ENCODE measurements around the gene LLGL1.

LLGL1 gene

GRCh38 chr17:18185832-18186626 lies 39.4 kb upstream of the LLGL1 start:
- Mint-ChIP-seq H3K27me3 (no peaks in the 10 kb centered on the region), H3K27ac (ENCODE audit: low read depth) (peak overlapping the region; percentile 92), H3K4me1 (peaks cover 72% of the 10 kb centered on the region), H3K4me3 (peak overlapping the region; percentile 87), H3K36me3 (ENCODE audit: insufficient read depth) (peaks cover 26% of the 10 kb centered on the region), H3K9me3 (no peaks in the 10 kb centered on the region)
- no peak for ATAC-seq (replicated peaks; ENCODE audit: extremely low read depth, poor library complexity, severe bottlenecking)
- DNase-seq (ENCODE audit: low spot score in 2 of 2): no peak

- Mint-ChIP-seq H3K4me3 (peak overlapping the region; percentile 87), H3K27me3 (no peaks in the 10 kb centered on the region), H3K9me3 (no peaks in the 10 kb centered on the region), H3K36me3 (ENCODE audit: insufficient read depth) (peaks cover 26% of the 10 kb centered on the region), H3K4me1 (peaks cover 77% of the 10 kb centered on the region), H3K27ac (ENCODE audit: low read depth) (peak overlapping the region; percentile 92)
- DNase-seq (ENCODE audit: low spot score in 2 of 2) (no peak), ATAC-seq (replicated peaks; ENCODE audit: extremely low read depth, poor library complexity, severe bottlenecking) (no peak)
Observed at GRCh38 chr17:18186627-18186982, 38.8 kb upstream of the LLGL1 start.

- DNase-seq (ENCODE audit: low spot score in 2 of 2) (no peak), ATAC-seq (replicated peaks; ENCODE audit: extremely low read depth, poor library complexity, severe bottlenecking) (no peak)
- Mint-ChIP-seq H3K4me1 (peaks cover 80% of the 10 kb centered on the region), H3K27ac (ENCODE audit: low read depth) (no peak overlapping the region), H3K27me3 (no peaks in the 10 kb centered on the region), H3K4me3 (peak overlapping the region; percentile 87), H3K9me3 (no peaks in the 10 kb centered on the region), H3K36me3 (ENCODE audit: insufficient read depth) (peaks cover 26% of the 10 kb centered on the region)
Observed at GRCh38 chr17:18187226-18187625, 38.2 kb upstream of the LLGL1 start.

- Mint-ChIP-seq H3K27me3 (no peaks in the 10 kb centered on the region), H3K9me3 (no peaks in the 10 kb centered on the region), H3K4me3 (peak overlapping the region; percentile 87), H3K27ac (ENCODE audit: low read depth) (peak overlapping the region; percentile 44), H3K36me3 (ENCODE audit: insufficient read depth) (peaks cover 25% of the 10 kb centered on the region), H3K4me1 (peaks cover 72% of the 10 kb centered on the region)
- no peak for DNase-seq (ENCODE audit: low spot score in 2 of 2)
- no peak for ATAC-seq (replicated peaks; ENCODE audit: extremely low read depth, poor library complexity, severe bottlenecking)
Observed at GRCh38 chr17:18187821-18188761, 37.3 kb upstream of the LLGL1 start.

GRCh38 chr17:18190628-18191235 lies 34.7 kb upstream of the LLGL1 start:
- H3K9me3 Mint-ChIP-seq: no peaks in the 10 kb centered on the region
- peak overlapping the region; percentile 7 for H3K4me3 Mint-ChIP-seq
- H3K36me3 Mint-ChIP-seq (ENCODE audit: insufficient read depth): peaks cover 32% of the 10 kb centered on the region
- peaks cover 81% of the 10 kb centered on the region for H3K4me1 Mint-ChIP-seq
- no peaks in the 10 kb centered on the region for H3K27me3 Mint-ChIP-seq
- DNase-seq (ENCODE audit: low spot score in 2 of 2): no peak
- ATAC-seq (replicated peaks; ENCODE audit: extremely low read depth, poor library complexity, severe bottlenecking): no peak
- peak overlapping the region; percentile 41 for H3K27ac Mint-ChIP-seq (ENCODE audit: low read depth)

- Mint-ChIP-seq H3K4me1 (peaks cover 81% of the 10 kb centered on the region), H3K9me3 (no peaks in the 10 kb centered on the region), H3K36me3 (ENCODE audit: insufficient read depth) (peaks cover 35% of the 10 kb centered on the region), H3K27ac (ENCODE audit: low read depth) (peak overlapping the region; percentile 41), H3K4me3 (no peak overlapping the region), H3K27me3 (no peaks in the 10 kb centered on the region)
- DNase-seq (ENCODE audit: low spot score in 2 of 2) (no peak), ATAC-seq (replicated peaks; ENCODE audit: extremely low read depth, poor library complexity, severe bottlenecking) (no peak)
Observed at GRCh38 chr17:18191236-18191667, 34.2 kb upstream of the LLGL1 start.

- Mint-ChIP-seq H3K4me1 (peaks cover 81% of the 10 kb centered on the region), H3K27ac (ENCODE audit: low read depth) (peak overlapping the region; percentile 41), H3K27me3 (no peaks in the 10 kb centered on the region), H3K9me3 (no peaks in the 10 kb centered on the region), H3K36me3 (ENCODE audit: insufficient read depth) (peaks cover 40% of the 10 kb centered on the region), H3K4me3 (no peak overlapping the region)
- DNase-seq (ENCODE audit: low spot score in 2 of 2) (no peak), ATAC-seq (replicated peaks; ENCODE audit: extremely low read depth, poor library complexity, severe bottlenecking) (peak; percentile 49)
Observed at GRCh38 chr17:18191967-18192366, 33.5 kb upstream of the LLGL1 start.

GRCh38 chr17:18194394-18194793 lies 31.0 kb upstream of the LLGL1 start:
- no peaks in the 10 kb centered on the region for H3K9me3 Mint-ChIP-seq
- ATAC-seq (replicated peaks; ENCODE audit: extremely low read depth, poor library complexity, severe bottlenecking) (no peak), DNase-seq (ENCODE audit: low spot score in 2 of 2) (no peak)
- H3K27ac Mint-ChIP-seq (ENCODE audit: low read depth): no peak overlapping the region
- H3K36me3 Mint-ChIP-seq (ENCODE audit: insufficient read depth): peaks cover 46% of the 10 kb centered on the region
- no peaks in the 10 kb centered on the region for H3K27me3 Mint-ChIP-seq
- peaks cover 85% of the 10 kb centered on the region for H3K4me1 Mint-ChIP-seq
- no peak overlapping the region for H3K4me3 Mint-ChIP-seq

GRCh38 chr17:18194804-18195203 lies 30.6 kb upstream of the LLGL1 start:
- Mint-ChIP-seq H3K36me3 (ENCODE audit: insufficient read depth) (peaks cover 50% of the 10 kb centered on the region), H3K4me3 (no peak overlapping the region), H3K4me1 (peaks cover 85% of the 10 kb centered on the region), H3K9me3 (no peaks in the 10 kb centered on the region), H3K27ac (ENCODE audit: low read depth) (no peak overlapping the region), H3K27me3 (no peaks in the 10 kb centered on the region)
- DNase-seq (ENCODE audit: low spot score in 2 of 2) (no peak), ATAC-seq (replicated peaks; ENCODE audit: extremely low read depth, poor library complexity, severe bottlenecking) (no peak)

GRCh38 chr17:18195246-18195645 lies 30.2 kb upstream of the LLGL1 start:
- peaks cover 50% of the 10 kb centered on the region for H3K36me3 Mint-ChIP-seq (ENCODE audit: insufficient read depth)
- no peak overlapping the region for H3K4me3 Mint-ChIP-seq
- DNase-seq (ENCODE audit: low spot score in 2 of 2) (no peak), ATAC-seq (replicated peaks; ENCODE audit: extremely low read depth, poor library complexity, severe bottlenecking) (no peak)
- peaks cover 85% of the 10 kb centered on the region for H3K4me1 Mint-ChIP-seq
- no peaks in the 10 kb centered on the region for H3K9me3 Mint-ChIP-seq
- H3K27ac Mint-ChIP-seq (ENCODE audit: low read depth): no peak overlapping the region
- H3K27me3 Mint-ChIP-seq: no peaks in the 10 kb centered on the region

- Mint-ChIP-seq H3K27ac (ENCODE audit: low read depth) (no peak overlapping the region), H3K4me3 (no peak overlapping the region), H3K27me3 (no peaks in the 10 kb centered on the region), H3K4me1 (peaks cover 80% of the 10 kb centered on the region), H3K36me3 (ENCODE audit: insufficient read depth) (peaks cover 58% of the 10 kb centered on the region), H3K9me3 (no peaks in the 10 kb centered on the region)
- no peak for DNase-seq (ENCODE audit: low spot score in 2 of 2)
- ATAC-seq (replicated peaks; ENCODE audit: extremely low read depth, poor library complexity, severe bottlenecking): no peak
Observed at GRCh38 chr17:18197535-18198194, 27.8 kb upstream of the LLGL1 start.

- Mint-ChIP-seq H3K4me1 (peaks cover 84% of the 10 kb centered on the region), H3K36me3 (ENCODE audit: insufficient read depth) (peaks cover 56% of the 10 kb centered on the region), H3K4me3 (no peak overlapping the region), H3K27ac (ENCODE audit: low read depth) (peak overlapping the region; percentile 43), H3K9me3 (no peaks in the 10 kb centered on the region), H3K27me3 (no peaks in the 10 kb centered on the region)
- ATAC-seq (replicated peaks; ENCODE audit: extremely low read depth, poor library complexity, severe bottlenecking): no peak
- DNase-seq (ENCODE audit: low spot score in 2 of 2): no peak
Observed at GRCh38 chr17:18198530-18198929, 26.9 kb upstream of the LLGL1 start.

All from central memory CD8-positive, alpha-beta T cell (primary cell).